ENCODE results near the gene MAST4.
A peak's percentile ranks its signal among the peaks of the same experiment; 100 is the strongest.
"Not testable (repeated sequence)": the region's sequence is repeated elsewhere in the genome, so short reads cannot be mapped to it uniquely, and the experiment has no call there.

The MAST4 gene

DNA sequence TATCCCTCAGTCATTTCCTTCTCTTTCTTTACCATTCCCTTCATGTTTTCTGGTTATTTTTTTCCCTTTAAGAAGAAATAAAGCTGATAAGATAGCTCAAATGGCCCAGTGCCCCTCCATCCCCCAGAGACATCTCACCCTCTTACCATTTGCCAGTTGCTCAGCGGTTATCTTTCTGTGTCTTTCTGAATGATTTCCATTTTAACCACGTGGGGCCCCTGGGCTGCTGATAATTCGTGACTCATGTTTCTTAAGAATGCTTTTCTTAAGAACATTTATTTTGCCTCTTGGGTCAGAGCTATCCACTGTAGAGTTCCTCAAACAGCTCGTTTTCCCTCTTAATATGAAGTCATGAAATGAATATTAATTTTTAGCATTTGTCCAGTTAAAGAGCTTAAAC is 147.8 kb downstream of the MAST4 start:
- DNase-seq (ENCODE audit: low read depth): peak; percentile 11

DNA sequence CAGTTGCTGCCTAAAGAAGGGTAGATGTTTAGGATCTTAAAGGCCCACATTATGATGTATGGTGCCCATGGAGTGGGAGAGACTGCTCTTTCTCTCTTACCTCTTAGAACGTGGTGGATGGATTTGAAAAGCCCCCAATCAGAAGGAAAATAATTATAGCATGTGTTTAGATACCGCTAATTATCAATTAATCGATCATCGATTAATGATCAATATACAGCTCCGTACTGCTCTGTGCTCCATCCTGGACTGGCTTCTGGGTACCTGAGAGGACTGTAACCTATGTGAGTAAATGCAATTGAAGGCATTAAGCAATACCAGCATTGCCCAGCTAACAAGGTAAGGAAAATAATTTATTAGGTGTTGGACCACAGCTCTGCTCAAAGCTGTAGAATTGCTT is 149.1 kb downstream of the MAST4 start:
- DNase-seq (ENCODE audit: low read depth): no peak

DNA sequence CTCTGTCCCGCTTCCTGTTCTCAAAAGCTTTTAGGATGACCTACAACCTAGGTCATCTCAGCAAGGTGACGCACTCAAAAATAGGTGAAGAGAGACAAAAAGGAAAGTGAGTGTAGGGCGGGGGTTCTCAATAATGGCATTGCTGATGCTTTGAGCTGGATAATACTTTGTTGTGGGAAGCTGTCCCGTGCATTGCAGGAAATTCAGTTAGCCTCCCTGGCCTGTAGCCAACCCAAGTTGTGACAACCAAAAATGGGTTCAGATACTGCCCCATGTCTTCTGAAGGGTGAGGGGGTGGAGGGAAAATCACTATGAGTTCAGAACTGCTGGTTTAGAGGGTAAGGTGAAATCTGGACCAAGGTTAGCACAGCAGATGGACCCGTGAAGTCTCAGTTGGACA is 151.4 kb downstream of the MAST4 start:
- DNase-seq (ENCODE audit: low read depth): no peak

DNA sequence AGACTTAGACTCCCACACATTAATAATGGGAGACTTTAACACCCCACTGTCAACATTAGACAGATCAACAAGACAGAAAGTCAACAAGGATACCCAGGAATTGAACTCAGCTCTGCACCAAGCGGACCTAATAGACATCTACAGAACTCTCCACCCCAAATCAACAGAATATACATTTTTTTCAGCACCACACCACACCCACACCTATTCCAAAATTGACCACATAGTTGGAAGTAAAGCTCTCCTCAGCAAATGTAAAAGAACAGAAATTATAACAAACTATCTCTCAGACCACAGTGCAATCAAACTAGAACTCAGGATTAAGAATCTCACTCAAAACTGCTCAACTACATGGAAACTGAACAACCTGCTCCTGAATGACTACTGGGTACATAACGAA is 156.5 kb downstream of the MAST4 start:
- not testable (repeated sequence) for DNase-seq (ENCODE audit: low read depth)

DNA sequence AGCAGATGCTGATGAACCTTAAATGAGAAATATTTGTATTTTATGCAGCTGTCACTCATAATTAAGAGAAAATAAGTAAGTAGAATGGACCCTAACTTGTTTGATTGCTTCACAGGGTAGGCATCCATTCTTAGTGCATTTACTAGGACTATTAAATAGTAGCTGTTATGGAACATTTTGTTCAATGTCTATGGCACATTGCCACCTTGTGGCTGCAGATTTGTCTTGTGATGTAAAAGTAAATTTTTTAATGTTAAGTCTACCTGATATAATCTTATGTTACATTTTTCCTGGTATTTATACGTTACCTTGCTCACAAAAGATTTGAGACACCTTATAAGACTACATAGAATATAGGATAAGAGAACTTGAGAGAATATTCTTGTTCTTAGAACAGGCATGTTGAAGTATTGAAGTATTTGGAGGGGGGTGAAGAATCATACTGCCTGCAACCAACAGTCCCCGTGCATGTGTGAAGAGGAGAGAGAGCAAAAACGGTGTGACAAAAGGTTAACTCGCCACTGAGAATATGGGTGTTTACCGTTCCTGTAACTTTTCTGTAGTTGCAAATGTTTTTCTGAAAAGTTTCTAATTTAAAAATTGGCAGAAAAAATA is 161.1 kb downstream of the MAST4 start:
- DNase-seq (ENCODE audit: low read depth): no peak

DNA sequence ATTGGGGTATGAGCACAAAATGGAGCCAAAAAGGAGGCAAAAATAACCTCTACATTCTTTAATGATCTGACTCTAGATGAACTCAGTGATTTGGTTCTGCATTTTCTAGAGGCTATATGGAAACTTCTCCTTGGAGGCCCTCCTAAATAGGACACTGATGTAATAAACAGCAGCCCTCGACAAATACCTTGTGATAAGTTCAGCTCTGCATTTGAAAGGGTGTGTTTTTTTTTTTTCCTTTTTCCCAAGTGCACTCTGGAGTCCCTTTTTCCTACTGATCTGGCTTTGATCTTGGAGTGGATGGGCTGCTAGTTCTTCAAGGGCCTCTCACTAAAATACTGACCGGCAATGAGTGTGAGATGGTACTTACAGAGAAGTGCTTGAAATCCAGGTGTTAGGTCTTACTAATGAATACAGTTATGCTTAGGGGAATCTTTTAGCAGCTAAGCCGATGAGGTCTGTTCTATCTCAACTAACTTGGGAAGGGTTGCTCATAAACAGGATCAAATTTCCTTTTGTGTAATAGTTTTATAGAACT is 161.7 kb downstream of the MAST4 start:
- DNase-seq (ENCODE audit: low read depth): no peak

DNA sequence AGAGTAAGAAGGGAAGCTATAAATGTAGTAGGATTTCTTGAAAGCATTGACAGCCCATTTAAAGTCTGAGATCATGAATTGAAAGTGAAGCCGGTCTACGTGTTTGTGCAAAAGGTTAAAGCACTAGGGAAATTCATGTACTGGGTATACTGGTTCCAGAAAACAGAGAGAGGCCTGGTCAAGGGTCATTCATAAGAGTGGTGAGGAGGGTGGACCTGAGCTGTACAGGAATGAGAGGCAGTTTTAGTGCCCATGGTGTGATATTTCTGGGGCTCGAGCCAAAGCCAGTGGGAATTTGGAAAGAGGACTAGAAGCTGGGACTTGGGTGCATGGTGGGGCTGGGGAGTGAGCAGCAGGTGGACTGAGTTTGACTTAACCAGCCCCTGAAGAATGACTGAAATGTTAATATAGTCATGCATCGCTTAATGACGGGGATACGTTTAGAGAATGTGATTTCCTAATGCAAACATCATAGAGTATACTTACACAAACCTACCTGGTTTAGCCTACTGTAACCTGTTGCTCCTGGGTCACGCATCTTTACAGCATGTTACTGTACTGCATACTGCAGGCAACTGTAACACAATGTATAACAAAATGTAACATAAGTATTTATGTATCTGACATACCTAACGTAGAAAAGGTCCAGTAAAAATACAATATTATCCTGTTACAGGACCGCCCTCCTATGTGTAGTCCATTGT is 173.0 kb downstream of the MAST4 start:
- no peak for DNase-seq (ENCODE audit: low read depth)

DNA sequence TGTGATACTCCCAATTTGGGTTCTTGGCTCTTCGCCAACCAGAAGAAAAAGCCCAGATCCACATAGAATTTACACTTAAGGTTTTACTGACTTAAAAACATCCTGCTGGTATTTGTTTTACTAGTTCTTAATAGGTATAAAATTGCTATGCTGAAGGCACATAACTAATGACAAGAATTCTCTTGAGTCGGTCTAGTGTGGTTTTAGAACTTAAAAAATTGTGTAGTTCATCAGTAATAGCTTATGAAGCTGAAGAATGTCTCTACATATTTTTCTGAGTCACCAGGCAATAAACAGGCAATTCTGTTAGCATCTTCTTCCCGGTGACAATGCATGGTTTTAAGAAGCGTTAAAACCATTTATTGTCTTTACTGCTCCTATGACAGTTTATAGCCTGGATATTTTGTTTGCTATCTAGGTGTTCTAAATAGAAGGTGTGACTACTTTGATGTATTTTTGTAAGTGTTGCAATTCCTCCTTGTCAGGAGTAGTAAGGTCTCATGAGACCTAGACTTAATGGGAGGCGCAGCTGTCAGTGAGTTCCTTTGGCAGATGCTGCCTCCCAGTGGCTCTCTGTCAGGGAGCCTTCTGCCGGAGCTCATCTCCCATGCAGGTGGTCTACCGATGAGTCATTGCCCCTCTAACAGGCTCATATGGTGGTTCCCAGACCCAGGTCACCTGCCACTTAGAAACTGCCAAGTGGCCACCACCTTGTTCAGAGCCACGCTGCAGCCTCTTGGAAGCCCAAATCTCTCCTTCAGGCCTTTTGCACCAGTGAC is 173.8 kb downstream of the MAST4 start:
- no peak for DNase-seq (ENCODE audit: low read depth)

DNA sequence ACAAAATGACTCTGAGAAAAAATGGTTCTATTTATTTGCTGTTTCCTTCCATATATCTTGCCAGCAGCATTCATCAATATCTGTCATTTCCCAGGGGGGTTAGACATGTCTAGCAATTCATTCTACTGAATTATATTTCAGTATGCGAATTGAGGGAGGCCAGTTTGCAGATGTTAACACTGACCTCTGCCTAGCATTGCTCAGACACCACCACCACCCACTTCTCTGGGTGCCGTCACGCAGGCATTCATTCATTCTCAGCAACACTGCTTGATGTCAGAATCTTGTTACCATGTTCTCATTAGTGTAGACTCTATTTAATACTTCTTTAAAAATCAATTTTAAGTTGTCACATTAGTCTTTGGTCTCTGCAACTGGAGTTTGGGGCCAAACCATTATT is 181.7 kb downstream of the MAST4 start:
- DNase-seq (ENCODE audit: low read depth): no peak

DNA sequence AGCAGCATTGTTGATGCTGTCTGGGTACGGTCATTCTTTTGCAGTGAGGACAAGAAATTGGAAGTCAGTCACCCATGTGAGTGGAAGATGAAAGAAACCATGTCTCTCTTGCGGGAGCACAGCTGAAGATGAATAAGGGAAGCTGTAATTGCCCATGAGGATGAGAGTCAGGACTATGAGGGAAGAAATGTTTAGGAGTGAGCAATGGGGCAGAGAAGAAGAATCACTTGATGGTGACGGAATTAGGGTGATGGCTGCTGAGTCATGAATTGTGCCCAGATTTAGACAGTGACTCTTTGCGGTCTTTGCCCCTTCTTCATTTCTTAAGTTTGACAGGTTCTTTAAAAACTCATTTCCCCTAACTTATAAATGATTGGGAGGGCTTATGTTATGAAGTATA is 183.3 kb downstream of the MAST4 start:
- DNase-seq (ENCODE audit: low read depth): no peak

DNA sequence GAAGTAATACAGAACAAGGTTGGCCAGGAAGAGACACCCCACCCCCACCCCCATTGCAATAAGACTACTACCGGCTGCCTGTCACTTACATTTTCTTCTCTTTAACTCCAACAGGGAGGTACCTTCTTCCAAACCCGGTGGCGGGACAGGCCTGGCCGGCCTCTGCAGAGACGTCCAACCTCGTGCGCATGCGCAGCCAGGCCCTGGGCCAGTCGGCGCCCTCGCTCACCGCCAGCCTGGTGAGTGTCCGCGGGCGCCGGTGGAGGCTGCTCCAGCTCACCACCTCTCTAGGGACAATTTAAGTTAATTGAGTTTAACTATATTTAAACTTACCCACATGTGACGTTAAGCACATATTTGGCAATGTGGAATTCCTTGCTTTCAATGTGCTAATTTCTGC is 192.4 kb downstream of the MAST4 start:
- no peak for DNase-seq (ENCODE audit: low read depth)

DNA sequence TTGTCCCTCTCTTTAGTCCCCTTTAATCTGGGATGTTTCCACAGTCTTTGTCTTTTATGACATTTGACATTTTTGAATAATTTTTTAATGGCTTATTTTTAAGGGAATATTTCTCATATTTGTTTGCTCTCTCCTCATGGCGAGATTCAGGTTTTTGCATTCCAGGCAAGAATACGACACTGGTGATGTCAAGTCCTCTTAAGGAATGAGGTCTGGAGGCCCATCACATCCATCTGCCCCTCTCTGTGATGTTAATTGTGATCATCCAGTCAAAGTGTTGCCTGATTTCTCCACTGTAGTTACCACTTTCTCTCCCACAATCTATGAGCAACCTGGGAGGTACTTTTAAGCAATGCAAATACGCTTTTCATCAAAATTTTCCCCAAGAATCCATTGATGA is 193.2 kb downstream of the MAST4 start:
- DNase-seq (ENCODE audit: low read depth): no peak

DNA sequence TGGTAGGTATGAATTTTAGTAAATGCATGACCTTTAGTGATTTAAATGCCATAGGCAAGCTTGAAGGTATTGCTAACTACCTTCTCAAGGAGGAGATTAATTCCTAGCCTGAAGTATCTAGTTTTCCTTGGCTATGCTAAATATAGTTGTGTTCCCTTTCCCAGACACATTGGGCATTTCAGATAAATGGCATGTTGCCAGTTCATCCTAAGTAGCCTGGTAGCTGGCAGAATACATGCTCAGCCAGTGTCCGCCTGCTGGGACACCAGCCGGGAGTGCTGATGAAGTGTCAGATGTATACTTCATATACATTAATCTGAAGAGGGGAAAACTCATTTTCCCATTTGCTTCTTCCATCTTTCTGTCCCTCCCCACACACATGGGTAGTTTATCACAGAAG is 196.9 kb downstream of the MAST4 start:
- no peak for DNase-seq (ENCODE audit: low read depth)

DNA sequence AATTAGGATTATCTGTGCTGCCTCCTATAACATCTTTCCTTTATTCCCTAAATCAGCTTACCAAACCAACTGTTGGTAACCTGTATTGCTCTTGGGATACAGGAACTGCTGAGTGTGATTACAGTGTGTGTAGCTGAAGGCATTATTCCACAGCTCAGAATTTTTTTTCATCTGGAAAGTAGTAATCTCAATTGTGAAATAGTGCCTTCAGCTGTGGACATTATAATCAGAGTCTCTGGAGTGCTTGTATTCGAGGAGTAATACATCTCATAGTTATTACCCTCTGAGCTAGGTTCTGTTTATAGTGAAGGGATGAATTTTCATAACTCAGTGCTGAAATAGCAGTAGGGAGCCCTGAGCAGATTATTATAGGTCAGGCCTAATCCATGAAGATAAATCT is 199.5 kb downstream of the MAST4 start:
- no peak for DNase-seq (ENCODE audit: low read depth)

DNA sequence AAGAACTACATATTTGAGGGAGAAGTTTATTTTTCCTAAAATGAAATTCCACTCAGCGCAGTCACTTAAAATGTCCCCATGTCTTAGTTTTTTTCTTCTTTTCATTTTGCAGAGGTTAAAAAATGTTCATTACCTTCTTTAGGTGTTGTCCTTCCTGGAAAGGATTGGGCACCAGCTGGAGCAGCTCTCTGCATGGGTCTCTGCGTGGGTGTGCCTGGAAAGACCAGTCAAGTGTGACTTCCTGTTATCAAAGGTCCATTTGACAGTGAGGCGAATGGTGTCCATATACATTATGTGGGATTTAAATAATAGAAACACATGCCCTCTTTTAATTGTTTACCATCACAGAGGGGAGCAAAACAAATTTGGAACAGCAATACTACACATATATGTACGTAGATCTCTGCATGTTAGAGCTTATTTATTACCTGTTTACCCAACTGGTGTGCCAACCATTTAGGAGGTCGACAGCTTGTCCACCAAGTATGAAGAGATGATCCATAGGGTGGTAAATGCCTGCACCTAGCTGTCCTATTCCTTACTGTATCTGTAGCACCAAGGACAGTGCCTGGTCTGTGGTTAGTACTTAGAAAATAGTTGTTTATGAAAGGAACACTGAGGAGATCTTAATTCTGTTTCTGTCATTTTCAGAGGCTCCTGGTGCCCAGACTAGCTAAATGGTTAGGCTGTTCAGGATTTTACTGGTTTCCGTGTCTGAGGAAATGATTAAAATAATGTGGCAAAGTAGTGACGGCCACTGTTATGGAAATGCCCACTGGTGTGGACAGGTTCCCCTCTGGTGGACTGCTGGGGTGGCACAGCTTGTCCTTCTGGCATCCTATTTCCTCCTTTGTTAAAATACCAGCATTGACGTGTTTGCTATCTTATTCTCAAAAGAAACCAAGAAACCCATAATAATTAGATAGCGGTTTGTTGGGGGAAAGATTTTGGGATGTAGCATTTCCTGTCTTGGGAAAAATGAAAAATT is 200.4 kb downstream of the MAST4 start:
- no peak for DNase-seq (ENCODE audit: low read depth)

DNA sequence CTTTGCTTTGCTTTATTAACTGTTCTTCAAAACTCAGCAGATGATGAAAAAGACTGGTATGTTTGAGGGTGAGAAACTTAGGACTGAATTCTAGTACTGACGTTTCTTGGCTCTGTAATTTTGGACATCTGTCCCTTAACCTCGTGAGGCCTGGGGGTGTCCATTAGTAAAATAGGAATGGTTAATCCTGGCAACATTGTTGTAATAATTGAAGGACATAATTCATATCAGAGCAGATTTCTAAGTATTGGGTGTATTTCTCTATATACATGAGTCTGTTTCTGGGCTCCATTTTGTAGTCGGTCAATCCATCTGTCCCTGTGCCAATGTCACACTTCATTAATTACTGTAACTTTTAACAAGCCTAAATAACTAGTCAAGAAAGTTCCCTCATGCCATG is 206.7 kb downstream of the MAST4 start:
- no peak for DNase-seq (ENCODE audit: low read depth)

DNA sequence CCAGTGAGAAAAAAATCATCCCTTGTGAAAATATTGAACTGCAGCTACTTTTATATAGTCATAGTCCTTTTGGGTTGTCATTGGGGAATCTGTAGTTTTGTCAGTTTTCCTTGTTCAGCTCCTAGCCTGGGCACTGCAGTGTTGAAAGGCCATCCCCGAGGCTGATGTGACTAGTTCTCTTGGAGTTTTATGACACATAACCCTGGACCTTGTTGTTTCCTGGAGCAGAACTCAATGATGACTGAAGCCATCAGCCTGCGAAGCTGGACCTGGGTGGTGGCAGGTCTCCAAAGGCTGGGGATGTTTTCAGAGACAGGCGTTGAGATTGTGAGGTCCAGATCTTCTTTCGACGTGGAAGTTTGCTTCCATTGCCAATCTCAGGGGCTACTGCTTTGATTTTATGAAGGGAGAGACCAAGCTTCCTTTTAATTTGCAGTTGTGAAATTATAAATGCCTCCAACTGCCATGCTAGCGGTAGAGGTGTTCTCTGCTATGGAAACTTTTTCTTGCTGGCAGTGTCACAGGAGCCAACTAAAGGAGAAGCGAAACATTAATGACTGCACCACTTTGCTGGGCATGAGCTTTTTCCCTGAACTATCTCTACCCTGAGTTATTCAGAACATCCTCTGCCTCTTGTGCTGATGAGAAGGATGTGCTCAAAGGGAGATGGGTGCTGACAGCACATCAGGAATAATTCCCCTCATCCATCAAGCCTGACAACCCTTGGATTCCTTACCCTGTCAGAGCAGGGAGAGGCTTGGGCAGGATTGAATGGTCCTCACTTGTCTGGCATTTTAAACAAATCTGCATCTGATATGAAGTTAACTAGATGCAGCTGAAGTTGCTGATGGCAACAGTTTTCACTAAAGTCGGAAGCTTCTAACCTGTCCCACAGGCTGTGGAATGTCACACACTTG is 209.6 kb downstream of the MAST4 start:
- no peak for DNase-seq (ENCODE audit: low read depth)

DNA sequence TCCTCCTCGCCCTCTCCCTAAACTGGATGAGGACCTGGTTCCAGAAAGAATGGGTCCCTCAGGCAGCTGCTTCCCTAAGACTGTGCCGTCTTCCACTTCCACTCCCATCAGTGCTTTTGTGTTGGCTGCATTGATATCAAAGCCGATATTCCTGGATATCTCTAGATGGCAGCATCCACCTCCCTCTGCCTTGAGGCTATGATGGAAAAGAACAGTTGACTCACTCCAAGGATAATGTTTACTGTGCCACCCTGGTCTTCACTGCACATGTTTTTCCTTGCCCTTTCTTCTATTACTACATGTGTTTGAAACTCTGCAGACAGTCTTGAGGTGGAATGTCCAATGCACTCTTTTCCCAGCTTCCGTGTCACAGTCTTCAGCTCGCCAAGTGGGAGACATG is 211.6 kb downstream of the MAST4 start:
- DNase-seq (ENCODE audit: low read depth): no peak

DNA sequence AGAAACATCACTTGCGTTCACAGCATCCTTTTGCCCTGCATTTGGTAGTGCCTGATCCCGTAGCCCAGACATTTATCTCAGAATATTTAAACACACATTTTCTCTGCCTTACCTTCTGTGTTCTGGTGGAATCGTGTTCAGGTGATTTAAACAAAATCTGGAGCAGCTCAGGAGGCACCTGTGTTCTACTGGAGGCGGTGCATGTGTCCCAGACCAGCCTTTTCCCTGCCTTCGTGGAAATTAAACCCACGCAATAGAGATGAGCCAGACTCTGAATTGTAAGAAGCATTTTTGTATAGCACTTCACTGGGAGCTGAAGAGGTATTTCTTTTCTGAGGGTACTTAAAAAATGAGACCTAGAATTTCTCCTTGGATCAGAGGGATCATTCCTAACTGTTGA is 212.5 kb downstream of the MAST4 start:
- no peak for DNase-seq (ENCODE audit: low read depth)

DNA sequence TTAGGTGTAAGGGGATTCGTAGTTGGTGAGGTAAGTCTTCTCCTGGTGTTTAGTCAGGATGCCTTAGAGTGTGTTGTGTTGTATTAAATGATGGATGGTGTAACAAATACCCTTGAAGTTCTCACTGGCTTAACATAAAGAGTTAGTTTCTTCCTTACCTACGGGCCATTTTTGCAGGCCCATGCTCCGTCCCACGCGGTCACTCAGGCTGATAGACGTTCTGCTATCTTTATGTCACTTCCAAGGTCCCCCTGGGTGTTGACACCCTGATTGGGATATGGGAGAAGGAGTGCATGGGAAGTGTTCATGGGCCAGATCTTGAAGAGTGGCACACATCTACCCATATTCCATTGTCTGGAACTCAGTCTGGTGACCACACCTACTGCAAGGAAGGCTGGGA is 214.0 kb downstream of the MAST4 start:
- DNase-seq (ENCODE audit: low read depth): no peak

DNA sequence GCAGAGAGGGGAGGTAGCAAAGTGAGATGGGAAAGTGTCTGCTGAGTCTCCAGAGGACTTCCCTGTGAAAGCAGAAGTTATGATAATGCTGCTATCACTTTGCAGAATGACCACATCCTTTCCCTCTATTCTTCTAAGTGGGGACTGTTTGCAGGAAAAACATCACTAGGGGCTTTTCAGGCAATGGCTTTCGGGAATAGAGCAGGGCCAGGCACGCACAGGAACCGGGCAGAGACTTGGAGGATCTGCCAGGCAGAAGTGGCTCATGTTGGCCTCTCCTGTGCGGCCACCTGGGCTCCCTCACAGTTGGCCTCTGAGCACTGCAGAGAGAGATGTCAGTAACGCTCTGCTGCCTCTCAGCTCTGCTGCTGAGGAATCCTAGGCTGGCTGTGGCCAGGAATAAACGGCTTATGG is 214.7 kb downstream of the MAST4 start:
- no peak for DNase-seq (ENCODE audit: low read depth)

Measured in activated T-cell treated with anti-CD3 and anti-CD28 coated beads for 48 hours (primary cell).